Measurements from ENCODE around the gene CXCR5.

DNA sequence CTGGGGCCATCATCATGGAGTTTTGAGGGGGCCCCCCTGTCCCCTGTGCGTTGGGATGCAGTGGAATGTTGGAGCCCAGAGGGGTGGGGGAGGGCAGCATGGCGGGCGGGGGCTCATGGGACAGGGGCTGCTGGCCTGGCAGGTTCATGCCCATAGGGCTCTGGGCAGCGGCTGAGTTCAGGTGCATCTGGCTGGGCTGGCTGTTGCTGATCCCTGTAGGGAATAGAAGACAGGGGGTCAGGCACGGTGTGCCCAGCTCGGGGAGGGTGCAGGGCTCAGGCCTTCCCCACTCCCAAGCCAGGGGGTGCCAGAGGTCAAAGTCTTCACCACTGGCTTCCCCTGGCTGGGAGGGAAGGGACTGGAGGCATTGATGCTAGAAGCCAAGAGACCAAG lies 15.6 kb downstream of the CXCR5 start:
- TF ChIP-seq, protein P1, sequence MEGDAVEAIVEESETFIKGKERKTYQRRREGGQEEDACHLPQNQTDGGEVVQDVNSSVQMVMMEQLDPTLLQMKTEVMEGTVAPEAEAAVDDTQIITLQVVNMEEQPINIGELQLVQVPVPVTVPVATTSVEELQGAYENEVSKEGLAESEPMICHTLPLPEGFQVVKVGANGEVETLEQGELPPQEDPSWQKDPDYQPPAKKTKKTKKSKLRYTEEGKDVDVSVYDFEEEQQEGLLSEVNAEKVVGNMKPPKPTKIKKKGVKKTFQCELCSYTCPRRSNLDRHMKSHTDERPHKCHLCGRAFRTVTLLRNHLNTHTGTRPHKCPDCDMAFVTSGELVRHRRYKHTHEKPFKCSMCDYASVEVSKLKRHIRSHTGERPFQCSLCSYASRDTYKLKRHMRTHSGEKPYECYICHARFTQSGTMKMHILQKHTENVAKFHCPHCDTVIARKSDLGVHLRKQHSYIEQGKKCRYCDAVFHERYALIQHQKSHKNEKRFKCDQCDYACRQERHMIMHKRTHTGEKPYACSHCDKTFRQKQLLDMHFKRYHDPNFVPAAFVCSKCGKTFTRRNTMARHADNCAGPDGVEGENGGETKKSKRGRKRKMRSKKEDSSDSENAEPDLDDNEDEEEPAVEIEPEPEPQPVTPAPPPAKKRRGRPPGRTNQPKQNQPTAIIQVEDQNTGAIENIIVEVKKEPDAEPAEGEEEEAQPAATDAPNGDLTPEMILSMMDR (tag by site-specific recombination; IDR thresholded peaks at IDR 0.05), result no peak
- TF ChIP-seq ZBTB17 (tag by site-specific recombination; IDR thresholded peaks at IDR 0.05), result no peak
- no peak for TF ChIP-seq KLF1 (tag by site-specific recombination; IDR thresholded peaks at IDR 0.05)
- TF ChIP-seq, protein P2, sequence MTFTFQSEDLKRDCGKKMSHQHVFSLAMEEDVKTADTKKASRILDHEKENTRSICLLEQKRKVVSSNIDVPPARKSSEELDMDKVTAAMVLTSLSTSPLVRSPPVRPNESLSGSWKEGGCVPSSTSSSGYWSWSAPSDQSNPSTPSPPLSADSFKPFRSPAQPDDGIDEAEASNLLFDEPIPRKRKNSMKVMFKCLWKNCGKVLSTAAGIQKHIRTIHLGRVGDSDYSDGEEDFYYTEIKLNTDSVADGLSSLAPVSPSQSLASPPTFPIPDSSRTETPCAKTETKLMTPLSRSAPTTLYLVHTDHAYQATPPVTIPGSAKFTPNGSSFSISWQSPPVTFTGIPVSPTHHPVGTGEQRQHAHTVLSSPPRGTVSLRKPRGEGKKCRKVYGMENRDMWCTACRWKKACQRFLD (tag by site-specific recombination; IDR thresholded peaks at IDR 0.05), result no peak
- TF ChIP-seq, protein P3, sequence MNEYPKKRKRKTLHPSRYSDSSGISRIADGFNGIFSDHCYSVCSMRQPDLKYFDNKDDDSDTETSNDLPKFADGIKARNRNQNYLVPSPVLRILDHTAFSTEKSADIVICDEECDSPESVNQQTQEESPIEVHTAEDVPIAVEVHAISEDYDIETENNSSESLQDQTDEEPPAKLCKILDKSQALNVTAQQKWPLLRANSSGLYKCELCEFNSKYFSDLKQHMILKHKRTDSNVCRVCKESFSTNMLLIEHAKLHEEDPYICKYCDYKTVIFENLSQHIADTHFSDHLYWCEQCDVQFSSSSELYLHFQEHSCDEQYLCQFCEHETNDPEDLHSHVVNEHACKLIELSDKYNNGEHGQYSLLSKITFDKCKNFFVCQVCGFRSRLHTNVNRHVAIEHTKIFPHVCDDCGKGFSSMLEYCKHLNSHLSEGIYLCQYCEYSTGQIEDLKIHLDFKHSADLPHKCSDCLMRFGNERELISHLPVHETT (tag by site-specific recombination; IDR thresholded peaks at IDR 0.05), result no peak
- TF ChIP-seq ZNF24 (tag by site-specific recombination; IDR thresholded peaks at IDR 0.05), result no peak
- TF ChIP-seq ZNF335 (tag by site-specific recombination; conservative IDR thresholded peaks at IDR 0.05), result no peak
- TF ChIP-seq ZNF274 (IDR thresholded peaks at IDR 0.05; ENCODE audit: low read length), result no peak
- no peak for TF ChIP-seq ZNF274 (tag by site-specific recombination; IDR thresholded peaks at IDR 0.05; ENCODE audit: borderline replicate concordance)
- no peak for TF ChIP-seq YY1 (tag by site-specific recombination; IDR thresholded peaks at IDR 0.05)
- TF ChIP-seq ZFP3 (tag by site-specific recombination; IDR thresholded peaks at IDR 0.05; ENCODE audit: low read depth), result no peak
- no peak for TF ChIP-seq ZBTB20 (tag by site-specific recombination; IDR thresholded peaks at IDR 0.05)
- TF ChIP-seq, protein P4, sequence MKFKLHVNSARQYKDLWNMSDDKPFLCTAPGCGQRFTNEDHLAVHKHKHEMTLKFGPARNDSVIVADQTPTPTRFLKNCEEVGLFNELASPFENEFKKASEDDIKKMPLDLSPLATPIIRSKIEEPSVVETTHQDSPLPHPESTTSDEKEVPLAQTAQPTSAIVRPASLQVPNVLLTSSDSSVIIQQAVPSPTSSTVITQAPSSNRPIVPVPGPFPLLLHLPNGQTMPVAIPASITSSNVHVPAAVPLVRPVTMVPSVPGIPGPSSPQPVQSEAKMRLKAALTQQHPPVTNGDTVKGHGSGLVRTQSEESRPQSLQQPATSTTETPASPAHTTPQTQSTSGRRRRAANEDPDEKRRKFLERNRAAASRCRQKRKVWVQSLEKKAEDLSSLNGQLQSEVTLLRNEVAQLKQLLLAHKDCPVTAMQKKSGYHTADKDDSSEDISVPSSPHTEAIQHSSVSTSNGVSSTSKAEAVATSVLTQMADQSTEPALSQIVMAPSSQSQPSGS (tag by site-specific recombination; IDR thresholded peaks at IDR 0.05; ENCODE audit: low read depth), result no peak
